Smooth muscle cell (in vitro differentiated cells): ENCODE measurements around the gene SHQ1. TPM values are rescaled to one million over a fixed set of nuclear protein-coding genes. Genes with fewer than 3 reads are reported as not detected.
A peak's percentile ranks its signal among the peaks of the same experiment; 100 is the strongest.
"Not testable (repeated sequence)": the region's sequence is repeated elsewhere in the genome, so short reads cannot be mapped to it uniquely, and the experiment has no call there.

Source experiments
- DNase-seq: peaks from one replicate; lab custom pipeline; 2025; ENCODE audit not compliant: unreplicated experiment; lab: John Stamatoyannopoulos, UW
- H2AFZ ChIP-seq: fragments of 200-600 bp; sonication (generic); 2 replicates; pipeline ENCODE4 v1.6.0; 2016; ENCODE audit warnings: antibody characterized with exemption, low read depth, mild to moderate bottlenecking
- H3F3A ChIP-seq: fragments of 200-600 bp; sonication (generic); 2 replicates; pipeline ENCODE4 v1.6.0; 2017; ENCODE audit warnings: antibody characterized with exemption, low read depth
- H3K27ac ChIP-seq: fragments of 200-600 bp; sonication (generic); 2 replicates; pipeline ENCODE4 v1.5.1; 2016; ENCODE audit warnings: low read depth, mild to moderate bottlenecking
- H3K27me3 ChIP-seq: fragments of 200-600 bp; sonication (generic); 2 replicates; pipeline ENCODE4 v1.6.1; 2016; ENCODE audit warnings: low read depth, mild to moderate bottlenecking
- H3K36me3 ChIP-seq: fragments of 200-600 bp; sonication (generic); 2 replicates; pipeline ENCODE4 v1.5.1; 2016; ENCODE audit warnings: low read depth
- H3K4me1 ChIP-seq: fragments of 200-600 bp; sonication (generic); 2 replicates; pipeline ENCODE4 v1.5.1; 2016; ENCODE audit warnings: low read depth
- H3K4me2 ChIP-seq: fragments of 200-600 bp; sonication (generic); 2 replicates; pipeline ENCODE4 v1.6.0; 2016; ENCODE audit warnings: mild to moderate bottlenecking
- H3K4me3 ChIP-seq: fragments of 200-600 bp; sonication (generic); 2 replicates; pipeline ENCODE4 v1.5.1; 2016; ENCODE audit warnings: mild to moderate bottlenecking
- H3K79me2 ChIP-seq: fragments of 200-600 bp; sonication (generic); 2 replicates; pipeline ENCODE4 v1.6.0; 2016; ENCODE audit warnings: low read depth, mild to moderate bottlenecking
- H3K9ac ChIP-seq: fragments of 200-600 bp; sonication (generic); 2 replicates; pipeline ENCODE4 v1.6.0; 2016; ENCODE audit warnings: low read depth
- H3K9me3 ChIP-seq: fragments of 200-600 bp; sonication (generic); replicated peaks from 2 replicates; pipeline ENCODE4 v1.5.1; 2016; ENCODE audit warnings: low read depth
- H4K20me1 ChIP-seq: fragments of 200-600 bp; sonication (generic); 2 replicates; pipeline ENCODE4 v1.6.0; 2016; ENCODE audit warnings: low read depth
- CTCF ChIP-seq: fragments of 200-600 bp; sonication (generic); IDR thresholded peaks from 2 replicates; pipeline ENCODE4 v1.5.1; 2017; ENCODE audit warnings: borderline replicate concordance, mild to moderate bottlenecking, antibody characterized with exemption; ENCODE audit not compliant: insufficient read depth, poor library complexity, severe bottlenecking
- WGBS: methylation state at CpG from one replicate; pipeline ENCODE4 v1.1.7; 2016; ENCODE audit warnings: low lambda C conversion rate; 5-methylcytosine and 5-hydroxymethylcytosine counted together
- polyA plus RNA-seq: library from polyadenylated mRNA; unstranded; fragments of >200 nt; fragmentation: Nextera tagmentation; extraction: Ambion mirVana; gene quantifications from 2 replicates; pipeline ENCODE4 v1.2.1, GENCODE V29; 2016
- total RNA-seq: library from RNA; depleted of rRNA; stranded (reverse); fragments of >200 nt; gene quantifications from 2 replicates; pipeline ENCODE4 v1.2.3, GENCODE V29; 2014

Gene SHQ1
- total and polyA plus RNA-seq, 2 experiments from 2014 or later = 13.1 to 14.8 TPM

GRCh38 chr3:72739531-72740466, 108.4 kb downstream of the SHQ1 start:
- no peak overlapping the region for H3K4me2 ChIP-seq
- H3K4me3 ChIP-seq = no peak overlapping the region
- DNase-seq = no peak
- no peaks in the 10 kb centered on the region for H3F3A ChIP-seq
- H3K36me3 ChIP-seq = no peaks in the 10 kb centered on the region
- no peaks in the 10 kb centered on the region for H4K20me1 ChIP-seq
- 90% methylated on average over 6 of the region's 6 CpGs for WGBS
- H3K27ac ChIP-seq = no peak overlapping the region
- H3K9me3 ChIP-seq = no peaks in the 10 kb centered on the region
- no peaks in the 10 kb centered on the region for H3K79me2 ChIP-seq
- TF ChIP-seq CTCF = no peak
- peaks cover 4% of the 10 kb centered on the region for H3K4me1 ChIP-seq
- no peak overlapping the region for H2AFZ ChIP-seq
- peaks cover 10% of the 10 kb centered on the region for H3K27me3 ChIP-seq
- no peak overlapping the region for H3K9ac ChIP-seq

DNA sequence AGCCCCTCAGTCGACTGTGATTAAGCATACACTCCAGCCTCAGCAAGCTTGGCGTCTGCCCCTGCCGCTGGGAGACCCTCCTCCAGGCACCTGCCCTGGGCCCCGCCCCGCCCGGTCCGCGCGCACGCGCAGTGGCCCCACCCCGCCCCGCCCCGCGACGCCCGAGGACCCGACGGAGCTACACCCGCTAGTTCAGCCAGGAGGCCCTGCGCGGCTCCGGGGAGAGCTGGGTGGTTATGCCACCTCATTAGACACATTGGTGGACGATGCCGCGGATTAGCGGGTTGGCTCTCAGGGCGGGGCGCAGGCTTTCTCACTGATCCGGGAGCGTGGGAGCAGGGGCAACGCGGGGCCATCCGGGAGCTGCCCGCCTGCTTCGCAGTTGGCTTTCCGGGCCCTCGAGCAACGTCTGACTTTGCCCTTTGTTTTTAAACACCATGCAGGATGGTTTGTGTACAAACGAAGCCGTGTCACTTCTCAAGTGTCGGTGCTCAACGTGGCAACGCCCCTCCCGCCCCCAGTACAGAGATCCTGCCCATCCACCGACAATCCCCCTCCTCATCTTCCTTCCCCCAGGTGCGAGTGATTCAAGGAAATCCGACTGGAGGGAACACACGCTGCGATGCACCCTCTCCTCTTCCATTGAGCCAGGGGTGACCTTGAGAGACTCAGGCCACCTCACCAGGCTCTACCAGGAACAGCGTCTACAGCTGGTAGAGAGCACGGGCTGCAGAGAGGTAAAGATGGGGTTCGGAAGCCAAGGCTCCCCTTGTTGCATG, 109.3 kb downstream of the SHQ1 start:
- Histone ChIP-seq H3K27me3 (peaks cover 10% of the 10 kb centered on the region), H3K4me1 (no peaks in the 10 kb centered on the region), H3K27ac (no peak overlapping the region), H3K9me3 (no peaks in the 10 kb centered on the region), H3K9ac (no peak overlapping the region), H2AFZ (peak overlapping the region; percentile 95), H3K79me2 (no peaks in the 10 kb centered on the region), H3K36me3 (no peaks in the 10 kb centered on the region), H4K20me1 (no peaks in the 10 kb centered on the region), H3K4me2 (peak overlapping the region; percentile 86), H3F3A (no peaks in the 10 kb centered on the region), H3K4me3 (peak overlapping the region; percentile 51)
- WGBS = 16% methylated on average over 48 of the region's 53 CpGs
- peak; percentile 5 for DNase-seq
- no peak for TF ChIP-seq CTCF

GRCh38 chr3:72735072-72735471, 113.2 kb downstream of the SHQ1 start:
- 89% methylated on average over 4 of the region's 4 CpGs for WGBS

DNA sequence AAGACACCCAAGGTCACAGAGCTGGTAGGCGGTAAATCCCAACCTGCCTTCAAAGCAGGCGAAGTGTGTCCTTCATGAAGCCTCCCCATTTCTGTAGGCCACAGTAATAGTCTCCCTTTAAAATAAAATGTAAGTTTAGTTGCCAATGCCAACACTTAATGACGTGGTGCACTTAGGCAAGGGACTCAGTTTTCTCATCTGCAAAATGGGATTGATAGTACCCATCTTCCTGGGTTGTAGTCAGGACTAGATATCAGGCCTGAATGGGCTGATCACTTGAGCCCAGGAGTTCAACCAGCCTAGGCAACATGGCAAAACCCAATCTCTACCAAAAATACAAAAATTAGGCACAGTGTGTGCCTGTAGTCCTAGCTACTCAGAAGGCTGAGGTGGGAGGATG, 114.6 kb downstream of the SHQ1 start:
- no peaks in the 10 kb centered on the region for H4K20me1 ChIP-seq
- no peaks in the 10 kb centered on the region for H3K9me3 ChIP-seq
- H3K4me1 ChIP-seq = no peaks in the 10 kb centered on the region
- no peak overlapping the region for H3K4me2 ChIP-seq
- H3F3A ChIP-seq = no peaks in the 10 kb centered on the region
- H3K9ac ChIP-seq = no peak overlapping the region
- peaks cover 10% of the 10 kb centered on the region for H3K27me3 ChIP-seq
- no peak for TF ChIP-seq CTCF
- no peak overlapping the region for H2AFZ ChIP-seq
- H3K27ac ChIP-seq = no peak overlapping the region
- H3K79me2 ChIP-seq = no peaks in the 10 kb centered on the region
- no peak for DNase-seq
- WGBS = 90% methylated on average over 3 of the region's 3 CpGs
- H3K4me3 ChIP-seq = no peak overlapping the region
- H3K36me3 ChIP-seq = no peaks in the 10 kb centered on the region

More at GRCh38 chr3:72735072-72735471, 113.2 kb downstream of the SHQ1 start:
- H2AFZ ChIP-seq, H3K27ac ChIP-seq, H3F3A ChIP-seq, H4K20me1 ChIP-seq, H3K79me2 ChIP-seq, H3K4me2 ChIP-seq, H3K4me1 ChIP-seq, DNase-seq, H3K9ac ChIP-seq, H3K9me3 ChIP-seq, H3K36me3 ChIP-seq, H3K27me3 ChIP-seq, H3K4me3 ChIP-seq: not testable (repeated sequence)

DNA sequence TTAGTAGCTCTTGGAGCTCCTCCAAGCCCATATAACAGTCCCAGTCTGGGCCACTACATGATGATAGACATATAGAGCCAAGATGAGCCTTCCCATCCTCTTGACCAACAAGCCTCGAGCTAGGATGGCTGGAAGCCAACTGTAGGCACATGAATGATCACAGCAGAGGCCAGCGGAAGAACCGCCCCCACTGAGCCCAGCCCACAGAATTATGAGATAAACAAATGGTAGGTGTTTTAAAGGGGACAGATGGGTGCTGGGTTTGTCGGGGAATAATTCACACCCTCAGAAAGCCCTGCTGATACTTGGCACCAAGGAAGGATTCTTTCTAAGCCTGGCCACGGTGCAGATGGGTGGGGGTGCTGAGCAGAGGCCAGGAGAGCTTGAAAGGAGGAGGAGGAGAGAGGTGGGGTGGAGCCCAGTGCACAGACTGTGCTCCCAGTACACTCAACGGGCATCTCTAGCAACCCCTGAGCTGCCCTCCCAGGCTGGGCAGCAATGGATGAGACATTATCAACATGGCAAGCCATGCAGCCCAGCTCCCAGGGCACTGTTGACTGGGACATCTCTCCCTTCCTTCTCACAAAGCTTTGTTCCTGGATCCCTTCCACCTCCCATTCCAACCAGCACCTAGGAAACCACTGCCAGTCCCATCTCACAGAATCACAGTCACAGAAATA, 115.4 kb downstream of the SHQ1 start:
- not testable (repeated sequence) for H4K20me1 ChIP-seq, H3K27ac ChIP-seq, H3K4me1 ChIP-seq, H3K9me3 ChIP-seq, H3K4me3 ChIP-seq, H3K4me2 ChIP-seq, DNase-seq, H3K27me3 ChIP-seq, H2AFZ ChIP-seq, H3K36me3 ChIP-seq, H3K79me2 ChIP-seq, H3K9ac ChIP-seq, H3F3A ChIP-seq
- 88% methylated on average over 6 of the region's 6 CpGs for WGBS
